Activated CD8-positive, alpha-beta memory T cell treated with anti-CD3 and anti-CD28 coated beads, Interleukin-2, amount 50 U/mL, for 48 hours (primary cell): ENCODE measurements around the gene IL1RAPL2.
"Not testable (repeated sequence)": the region's sequence is repeated elsewhere in the genome, so short reads cannot be mapped to it uniquely, and the experiment has no call there.

ENCODE experiments used
- DNase-seq: peaks from one replicate; pipeline ENCODE4 v3.0.0-alpha.2; 2020

IL1RAPL2 gene

GRCh38 chrX:104677517-104677916 lies 111.5 kb downstream of the IL1RAPL2 start:
- not testable (repeated sequence) for DNase-seq

GRCh38 chrX:104679175-104679574 lies 113.2 kb downstream of the IL1RAPL2 start:
- DNase-seq: no peak

DNA sequence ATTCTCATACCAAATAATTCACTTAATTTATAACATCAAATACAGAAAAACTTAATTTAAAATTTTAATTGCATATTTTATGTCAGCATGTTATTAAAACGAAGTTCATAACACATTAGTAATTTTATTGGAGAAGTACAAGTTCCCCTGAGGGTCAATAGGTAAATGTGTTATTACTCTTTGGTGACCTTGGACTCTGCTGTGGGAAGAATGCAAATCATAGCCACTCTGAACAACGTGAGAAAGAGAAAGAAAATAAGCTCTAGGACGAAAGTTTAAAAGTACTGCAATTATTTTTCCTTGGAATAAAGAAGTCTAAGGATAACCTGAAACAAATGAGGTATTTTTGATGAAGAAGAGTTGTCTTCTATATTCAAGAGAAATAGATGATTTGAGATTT lies 115.2 kb downstream of the IL1RAPL2 start:
- no peak for DNase-seq

GRCh38 chrX:104684077-104684476 lies 118.1 kb downstream of the IL1RAPL2 start:
- DNase-seq: no peak

- DNase-seq: no peak
These were observed 129.6 kb downstream of the IL1RAPL2 start for GRCh38 chrX:104695593-104695992.

GRCh38 chrX:104696667-104697066 lies 130.7 kb downstream of the IL1RAPL2 start:
- no peak for DNase-seq

- no peak for DNase-seq
These were observed 131.3 kb downstream of the IL1RAPL2 start for GRCh38 chrX:104697294-104697693.

DNA sequence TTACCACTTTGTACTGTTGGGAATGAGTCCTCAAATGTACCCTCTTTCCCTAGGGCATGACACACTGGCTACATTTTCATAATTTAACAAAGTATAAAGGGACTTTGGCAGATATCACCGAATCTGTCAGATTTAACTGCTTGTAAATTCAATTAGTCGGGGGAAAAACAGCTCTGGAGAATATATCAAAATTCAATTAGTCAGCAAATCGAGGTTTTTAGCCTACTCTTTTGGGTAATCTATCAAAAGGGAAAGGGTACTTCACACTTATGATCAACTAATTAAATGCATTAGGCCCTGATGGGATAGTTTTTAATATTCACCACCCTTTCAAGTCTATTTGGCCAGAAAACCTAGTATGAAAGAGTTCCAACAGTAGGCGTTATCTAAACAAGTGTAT lies 141.0 kb downstream of the IL1RAPL2 start:
- no peak for DNase-seq

- no peak for DNase-seq
These were observed 141.6 kb downstream of the IL1RAPL2 start for GRCh38 chrX:104707572-104707971.

DNA sequence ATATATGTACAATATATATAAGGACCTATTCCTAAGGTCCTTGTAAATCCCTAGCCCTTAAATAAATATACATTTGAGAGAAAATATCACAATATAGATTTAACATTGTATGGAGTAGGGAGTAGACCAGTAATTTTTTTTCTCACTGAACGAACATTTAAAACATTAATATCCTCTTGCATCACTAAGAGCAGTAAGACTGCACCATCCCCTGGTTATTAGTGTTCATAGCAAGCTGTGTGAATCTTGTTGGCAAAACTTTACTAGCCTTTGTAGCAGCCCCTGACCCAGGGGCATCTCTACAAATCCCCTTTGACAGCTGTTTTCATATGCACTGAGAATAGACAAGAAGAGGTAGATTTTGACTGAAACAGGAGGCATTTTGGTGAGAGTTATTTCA lies 146.5 kb downstream of the IL1RAPL2 start:
- DNase-seq: no peak

DNA sequence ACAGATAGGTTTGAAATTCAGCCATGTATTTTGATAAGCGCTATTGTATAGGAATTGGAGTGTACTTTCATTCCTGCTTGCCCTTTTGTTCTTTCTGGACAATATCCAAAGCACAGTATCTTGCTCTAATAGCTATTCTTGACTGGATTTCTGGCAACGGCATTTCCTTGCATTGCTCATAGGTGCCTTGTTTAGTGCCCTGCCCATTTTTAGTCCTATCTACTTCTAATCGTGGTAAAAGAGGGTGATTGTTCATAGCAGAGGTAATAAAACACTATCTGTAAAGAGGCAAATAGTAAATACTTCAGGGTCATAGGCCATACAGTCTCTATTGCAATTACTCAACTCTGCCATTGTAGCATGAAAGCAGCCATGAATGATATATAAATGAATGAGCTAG lies 155.9 kb downstream of the IL1RAPL2 start:
- DNase-seq: no peak

GRCh38 chrX:104728456-104728855 lies 162.5 kb downstream of the IL1RAPL2 start:
- DNase-seq: no peak

DNA sequence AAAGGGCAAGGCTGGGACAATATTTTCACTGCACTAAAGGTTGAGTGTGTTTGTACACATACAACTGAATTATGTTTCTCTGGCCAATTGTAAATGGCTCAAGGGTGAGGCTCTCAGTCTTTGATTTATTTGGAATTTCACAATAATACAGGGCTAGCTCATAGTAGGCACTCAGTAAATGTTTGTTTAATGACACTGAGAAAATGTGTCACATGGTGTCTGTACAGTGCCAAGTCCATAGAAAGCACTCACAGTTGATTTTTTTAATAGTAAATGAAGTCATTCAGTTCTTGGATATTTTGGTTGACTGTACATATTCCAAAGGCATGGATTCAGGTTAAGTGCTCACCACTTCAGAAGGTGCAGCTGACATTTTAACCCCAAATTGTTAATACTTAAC lies 176.4 kb downstream of the IL1RAPL2 start:
- DNase-seq: no peak

DNA sequence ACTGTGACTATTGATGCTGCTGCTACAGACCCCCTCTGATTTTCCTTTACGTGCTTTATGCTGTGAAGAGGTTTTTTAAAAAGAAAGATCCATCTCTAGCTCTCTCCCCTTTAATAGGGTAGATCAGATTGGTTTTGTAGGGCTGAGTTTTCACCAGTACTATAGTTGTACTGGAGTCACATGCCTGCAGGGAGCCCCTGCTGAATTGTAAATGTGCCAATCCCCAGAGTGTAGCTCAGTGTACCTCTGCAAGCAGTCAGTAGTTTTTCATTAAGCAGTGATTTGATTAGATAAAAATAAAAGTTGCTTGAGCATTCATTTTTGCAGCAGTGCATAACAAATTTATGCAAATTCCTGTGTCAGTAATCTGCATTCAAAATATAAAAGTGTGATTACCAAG lies 179.2 kb downstream of the IL1RAPL2 start:
- no peak for DNase-seq

- DNase-seq: no peak
These were observed 184.1 kb downstream of the IL1RAPL2 start for GRCh38 chrX:104749951-104750610.

- no peak for DNase-seq
These were observed 196.6 kb downstream of the IL1RAPL2 start for GRCh38 chrX:104762641-104763040.

GRCh38 chrX:104789784-104790183 lies 223.8 kb downstream of the IL1RAPL2 start:
- no peak for DNase-seq

GRCh38 chrX:104795804-104796203 lies 229.8 kb downstream of the IL1RAPL2 start:
- DNase-seq: no peak

DNA sequence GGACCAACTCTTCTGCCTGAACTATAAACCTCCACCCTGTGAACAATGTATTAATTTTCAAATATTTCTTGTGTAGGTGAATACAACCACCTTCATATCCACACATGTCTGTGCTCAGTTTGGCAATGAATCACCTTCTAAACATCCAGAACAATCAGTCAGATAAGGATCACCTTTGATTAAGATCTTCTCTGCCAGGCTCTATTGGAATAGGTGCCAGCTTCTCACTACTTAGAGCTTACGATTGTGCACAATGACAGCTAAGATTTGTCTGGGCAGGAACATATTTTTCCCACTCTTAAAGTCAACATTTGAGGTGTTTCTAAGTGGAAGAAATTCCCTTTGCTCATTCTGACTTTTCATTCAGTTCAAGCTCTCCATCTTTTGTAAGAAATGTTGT lies 237.2 kb downstream of the IL1RAPL2 start:
- no peak for DNase-seq

GRCh38 chrX:104806346-104806745 lies 240.3 kb downstream of the IL1RAPL2 start:
- DNase-seq: no peak

DNA sequence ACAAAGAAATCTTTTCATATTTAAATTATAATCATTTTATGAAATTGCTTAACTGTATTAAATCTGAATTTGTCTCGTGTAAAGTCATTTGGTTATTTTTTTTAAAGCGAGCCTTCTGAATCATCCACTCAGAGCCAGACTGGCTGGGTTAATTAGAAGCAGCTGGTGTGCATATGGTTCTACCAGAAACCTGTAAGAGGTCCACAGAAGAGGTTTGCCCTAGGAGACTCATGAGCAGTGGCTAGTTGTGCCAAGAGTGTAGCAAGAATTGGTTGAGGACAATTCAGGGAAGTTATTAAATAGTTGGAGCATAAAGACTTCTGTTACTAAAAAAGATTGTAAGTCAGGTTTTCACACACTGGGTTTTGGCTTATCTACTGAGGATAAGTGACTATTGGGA lies 267.4 kb downstream of the IL1RAPL2 start:
- no peak for DNase-seq

DNA sequence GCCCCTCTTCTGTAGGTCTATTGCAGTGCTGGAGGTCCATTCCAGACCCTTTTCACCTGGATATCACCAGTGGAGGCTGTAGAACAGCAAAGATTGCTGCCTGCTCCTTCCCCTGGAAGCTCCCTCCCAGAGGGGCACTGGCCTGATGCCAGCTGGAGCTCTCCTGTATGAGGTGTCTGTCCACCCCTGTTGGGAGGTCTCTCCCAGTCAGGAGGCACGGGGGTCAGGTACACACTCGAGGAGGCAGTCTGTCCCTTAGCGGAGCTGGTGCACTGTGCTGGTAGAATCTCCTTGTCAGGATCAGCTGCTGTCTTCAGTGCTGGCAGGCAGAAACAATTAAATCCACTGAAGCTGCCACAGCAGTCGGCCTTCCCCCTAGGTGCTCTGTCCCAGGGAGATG lies 276.6 kb downstream of the IL1RAPL2 start:
- no peak for DNase-seq

DNA sequence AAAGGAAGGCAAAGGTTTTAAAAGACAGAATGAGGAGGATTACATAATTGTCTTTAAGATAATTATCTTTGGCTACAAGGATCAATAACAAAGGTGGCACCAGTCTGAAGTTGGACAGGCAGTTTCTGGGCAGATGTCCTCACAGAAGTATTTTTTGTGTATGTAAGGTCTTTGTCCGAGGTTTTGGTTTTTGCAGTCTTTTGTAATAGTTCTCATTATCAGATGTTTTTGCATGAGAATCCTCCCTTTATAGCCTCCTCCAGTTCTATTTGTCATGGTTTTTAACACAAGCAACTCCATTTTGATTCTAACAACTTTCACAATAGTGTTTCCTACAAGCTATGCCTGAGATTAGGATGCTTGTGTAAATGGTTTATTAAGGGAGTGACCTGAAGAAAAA lies 286.2 kb downstream of the IL1RAPL2 start:
- no peak for DNase-seq

DNA sequence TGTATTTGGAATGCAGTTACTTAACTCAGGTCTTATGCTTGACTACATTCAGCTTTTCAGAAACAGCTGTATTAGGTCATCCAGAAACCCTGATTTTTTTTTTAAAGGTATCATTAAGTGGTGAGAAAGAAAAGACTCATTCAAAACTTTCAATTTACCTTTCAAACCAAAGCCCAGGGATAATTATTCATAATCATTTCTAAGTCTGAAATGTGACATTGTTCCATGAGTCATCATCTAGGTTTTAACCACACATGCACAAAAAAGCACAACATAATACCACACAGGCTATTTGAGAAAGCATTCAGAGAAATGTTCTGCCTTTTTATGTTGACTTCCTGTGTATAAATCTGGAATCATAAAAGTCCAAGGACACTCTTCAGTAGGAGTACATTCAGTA lies 288.2 kb downstream of the IL1RAPL2 start:
- no peak for DNase-seq

DNA sequence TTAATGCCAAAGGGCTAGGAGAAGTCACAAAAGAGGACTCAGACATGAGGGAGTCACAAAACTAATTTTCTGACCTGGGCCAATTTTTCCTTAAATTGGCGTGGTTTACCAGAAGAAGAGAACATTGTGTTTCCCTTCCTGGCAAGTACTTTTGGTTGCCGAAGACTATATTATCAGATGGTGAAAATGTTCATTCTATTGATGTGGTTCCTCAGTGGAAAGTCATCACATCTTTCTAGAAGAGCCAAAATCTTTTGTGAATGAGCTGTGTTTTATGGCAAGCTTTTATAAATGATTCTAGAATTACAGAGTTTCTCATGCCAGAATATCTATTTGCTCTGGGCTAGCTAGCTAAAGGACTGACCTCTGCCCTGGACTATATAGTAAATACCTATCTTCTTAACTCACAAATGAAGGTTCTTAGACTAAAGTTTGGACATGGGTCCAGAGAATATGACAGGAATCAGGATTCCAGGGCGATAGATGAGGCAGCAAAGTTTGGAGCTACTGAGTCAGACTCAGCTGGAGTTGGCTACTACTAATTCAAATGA lies 288.9 kb downstream of the IL1RAPL2 start:
- DNase-seq: no peak
